Measurements from ENCODE around the gene SP4.
"Not testable (repeated sequence)": the region's sequence is repeated elsewhere in the genome, so short reads cannot be mapped to it uniquely, and the experiment has no call there.

SP4 gene

GRCh38 chr7:21532485-21532884 lies 104.6 kb downstream of the SP4 start:
- not testable (repeated sequence) for DNase-seq

DNA sequence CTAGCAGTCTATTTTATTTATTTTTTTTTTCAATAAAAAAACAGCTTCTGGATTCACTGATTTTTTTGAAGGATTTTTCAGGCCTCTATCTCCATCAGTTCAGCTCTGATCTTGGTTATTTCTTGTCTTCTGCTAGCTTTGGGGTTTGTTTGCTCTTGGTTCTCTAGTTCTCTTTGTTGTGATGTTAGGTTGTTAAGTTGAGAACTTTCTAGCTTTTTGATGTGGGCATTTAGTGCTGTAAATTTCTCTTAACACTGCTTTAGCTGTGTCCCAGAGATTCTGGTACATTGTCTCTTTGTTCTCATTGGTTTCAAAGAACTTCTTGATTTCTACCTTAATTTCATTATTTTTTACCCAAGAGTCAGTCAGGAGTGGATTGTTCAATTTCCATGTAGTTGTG lies 105.8 kb downstream of the SP4 start:
- not testable (repeated sequence) for DNase-seq

- DNase-seq = not testable (repeated sequence)
Measured at GRCh38 chr7:21536445-21537118, 108.7 kb downstream of the SP4 start.

DNA sequence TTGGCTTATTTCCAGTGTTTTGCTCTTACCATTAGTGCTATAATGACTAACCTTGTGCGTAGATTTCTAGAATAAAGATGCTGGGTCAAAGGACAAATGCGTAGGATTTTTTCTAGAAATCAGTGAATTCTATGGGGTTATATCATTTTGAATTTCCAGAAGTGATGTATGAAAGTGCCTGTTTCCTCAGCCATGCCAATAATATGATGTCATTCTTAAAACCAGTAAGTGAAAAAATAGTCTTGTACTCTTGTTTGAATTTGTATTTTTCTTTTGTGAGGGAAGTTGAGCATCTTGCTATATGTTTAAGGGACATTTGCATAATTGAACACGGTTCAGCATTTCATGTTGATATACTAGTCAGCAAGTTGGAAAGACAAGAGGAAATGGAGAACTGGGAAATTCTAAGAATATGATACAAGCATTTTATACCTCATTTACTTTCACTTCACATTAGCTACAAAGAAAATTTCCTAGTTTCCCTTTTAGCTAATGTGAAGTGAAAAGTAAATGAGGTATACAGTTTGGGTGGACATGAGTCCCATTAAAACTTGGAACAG lies 111.1 kb downstream of the SP4 start:
- DNase-seq = no peak

GRCh38 chr7:21542891-21543527 lies 115.1 kb downstream of the SP4 start, which contains the start of gene DNAH11:
Gene DNAH11 (plus strand): TSS chr7:21543039. CDS start chr7:21543246, 207 bp downstream.
- DNase-seq = no peak

- no peak for DNase-seq
Measured at GRCh38 chr7:21543528-21544302, 115.8 kb downstream of the SP4 start.

GRCh38 chr7:21544303-21544656 lies 116.4 kb downstream of the SP4 start:
- DNase-seq = no peak

- DNase-seq = no peak
Measured at GRCh38 chr7:21544715-21545114, 116.8 kb downstream of the SP4 start.

- DNase-seq = no peak
Measured at GRCh38 chr7:21547501-21547900, 119.6 kb downstream of the SP4 start.

DNA sequence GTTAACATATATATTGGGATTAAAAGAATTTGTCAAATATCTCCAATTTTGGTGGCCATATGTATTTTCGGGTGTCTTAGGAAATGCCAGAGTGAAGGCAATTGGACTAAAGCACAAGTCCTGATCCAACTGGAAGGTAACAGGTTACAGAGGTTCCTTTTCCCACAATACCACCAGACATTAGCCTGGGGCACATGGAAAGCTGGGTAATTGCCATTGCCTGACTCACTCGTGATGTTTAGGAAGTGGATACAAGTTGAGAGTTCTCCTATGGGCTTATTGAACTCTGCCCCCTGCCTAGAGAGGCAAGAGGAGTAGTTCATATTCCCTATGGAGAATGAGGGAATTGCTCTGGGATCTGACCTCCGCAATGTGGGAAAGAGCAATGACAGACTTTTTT lies 120.6 kb downstream of the SP4 start:
- no peak for DNase-seq

DNA sequence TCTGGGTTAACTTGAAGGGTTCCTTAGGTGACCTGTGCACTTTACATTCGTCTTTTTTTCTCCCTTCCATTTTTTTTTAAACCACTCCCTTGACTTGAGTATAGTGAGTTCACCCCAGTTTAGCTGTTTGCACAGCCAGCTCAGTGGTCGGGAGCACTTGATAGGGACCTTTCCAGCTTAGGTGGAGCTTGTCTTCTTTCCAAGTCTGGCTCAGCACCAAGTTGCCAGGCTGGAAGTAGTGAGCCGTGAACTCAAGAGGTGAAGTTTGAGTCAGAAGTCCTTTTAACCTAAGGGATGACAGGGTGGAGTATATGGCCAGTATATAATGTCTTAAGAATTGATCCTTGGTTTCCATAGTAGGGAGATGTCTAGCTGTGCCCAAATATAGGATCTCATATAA lies 122.2 kb downstream of the SP4 start:
- DNase-seq = no peak

- no peak for DNase-seq
Measured at GRCh38 chr7:21550821-21551531, 123.1 kb downstream of the SP4 start.

- DNase-seq = no peak
Measured at GRCh38 chr7:21562385-21562784, 134.5 kb downstream of the SP4 start.

All from NCI-H1694 (cell line).